OCI-LY1 (cell line): ENCODE measurements around the gene NGFR.
A peak's percentile ranks its signal among the peaks of the same experiment; 100 is the strongest.

Experiments
- H2AFZ ChIP-seq: fragments of 200-600 bp; sonication (generic), shearing (Covaris generic); 2 replicates; pipeline ENCODE4 v1.6.0; 2014; ENCODE audit warnings: antibody characterized with exemption, mild to moderate bottlenecking, low read length
- H3F3A ChIP-seq: fragments of 200-600 bp; sonication (generic), shearing (Covaris generic); 2 replicates; pipeline ENCODE4 v1.6.0; 2014; ENCODE audit warnings: mild to moderate bottlenecking, antibody characterized with exemption, low read length, moderate library complexity; ENCODE audit not compliant: insufficient read depth
- H3K27ac ChIP-seq: fragments of 200-600 bp; sonication (generic); 2 replicates; pipeline ENCODE4 v1.5.1; 2014; ENCODE audit warnings: low read length, mixed run types, mild to moderate bottlenecking, low read depth; ENCODE audit not compliant: poor library complexity, severe bottlenecking
- H3K27me3 ChIP-seq: fragments of 200-600 bp; sonication (generic); 2 replicates; pipeline ENCODE4 v1.6.0; 2014; ENCODE audit warnings: antibody characterized with exemption, mild to moderate bottlenecking, low read length, moderate library complexity; ENCODE audit not compliant: insufficient read depth
- H3K36me3 ChIP-seq: fragments of 200-600 bp; sonication (generic); 2 replicates; pipeline ENCODE4 v1.6.1; 2014; ENCODE audit warnings: mild to moderate bottlenecking, antibody characterized with exemption, low read length, moderate library complexity, mixed read lengths; ENCODE audit not compliant: insufficient read depth
- H3K4me1 ChIP-seq: fragments of 200-600 bp; sonication (generic); 2 replicates; pipeline ENCODE4 v1.5.1; 2014; ENCODE audit warnings: mild to moderate bottlenecking, low read length, moderate library complexity; ENCODE audit not compliant: insufficient read depth, severe bottlenecking
- H3K4me2 ChIP-seq: fragments of 200-600 bp; sonication (generic), shearing (Covaris generic); 2 replicates; pipeline ENCODE4 v1.6.1; 2014; ENCODE audit warnings: low read length
- H3K4me3 ChIP-seq: fragments of 200-600 bp; sonication (generic); 2 replicates; pipeline ENCODE4 v1.5.1; 2014; ENCODE audit warnings: low read length, low read depth, mild to moderate bottlenecking, mixed read lengths; ENCODE audit not compliant: poor library complexity, severe bottlenecking
- H3K79me2 ChIP-seq: fragments of 200-600 bp; shearing (Covaris generic); 2 replicates; pipeline ENCODE4 v1.6.1; 2016; ENCODE audit warnings: mixed run types, low read length, mixed read lengths; ENCODE audit not compliant: insufficient read depth
- H3K9ac ChIP-seq: fragments of 200-600 bp; sonication (generic), shearing (Covaris generic); 2 replicates; pipeline ENCODE4 v1.6.1; 2014; ENCODE audit warnings: mild to moderate bottlenecking, low read length, mixed read lengths
- H3K9me2 ChIP-seq: fragments of 200-600 bp; sonication (generic), shearing (Covaris generic); 2 replicates; pipeline ENCODE4 v1.6.1; 2014; ENCODE audit warnings: low read depth, mild to moderate bottlenecking, low read length, mixed read lengths
- H3K9me3 ChIP-seq: fragments of 200-600 bp; shearing (Covaris generic); 2 replicates; pipeline ENCODE4 v1.6.1; 2014; ENCODE audit warnings: low read length, mixed read lengths
- H4K20me1 ChIP-seq: fragments of 200-600 bp; sonication (generic), shearing (Covaris generic); 2 replicates; pipeline ENCODE4 v1.6.0; 2016; ENCODE audit warnings: mild to moderate bottlenecking, low read length; ENCODE audit not compliant: insufficient read depth
- EZH2 ChIP-seq: fragments of 200-600 bp; sonication (generic), shearing (Covaris generic); IDR thresholded peaks from 2 replicates; pipeline ENCODE4 v1.8.0; 2017; ENCODE audit warnings: borderline replicate concordance, mixed run types, mild to moderate bottlenecking, antibody characterized with exemption, low read length, moderate library complexity, mixed read lengths
- TF ChIP-seq, protein P1 (sequence below): fragments of 200-600 bp; sonication (generic), shearing (Covaris generic); IDR thresholded peaks from 2 replicates; pipeline ENCODE4 v1.5.1; 2017; ENCODE audit warnings: mild to moderate bottlenecking, antibody characterized with exemption, low read length, moderate library complexity, mixed read lengths

NGFR gene

DNA sequence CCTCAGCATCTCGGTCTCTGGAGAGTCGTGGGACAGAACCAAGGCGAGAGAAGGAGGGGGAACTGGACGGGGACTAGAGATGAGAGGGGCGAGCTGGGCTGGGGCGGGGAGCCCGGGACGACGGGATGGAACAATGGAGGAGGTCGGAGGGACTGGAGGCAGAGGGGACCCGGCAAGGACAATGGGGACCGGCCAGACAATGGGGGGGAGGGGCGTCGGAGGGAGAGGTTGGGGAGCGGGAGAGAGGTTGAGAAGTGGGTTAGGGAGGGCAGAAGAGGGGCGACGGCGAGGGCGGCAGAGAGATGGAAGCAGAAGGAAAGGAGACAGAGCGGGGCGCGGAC is 719 bp downstream of the NGFR start:
- H3K79me2 ChIP-seq, result no peaks in the 10 kb centered on the region
- peaks cover 22% of the 10 kb centered on the region for H3K4me1 ChIP-seq
- peak overlapping the region; percentile 68 for H3K4me3 ChIP-seq
- H2AFZ ChIP-seq, result no peak overlapping the region
- peaks cover 14% of the 10 kb centered on the region for H3K27me3 ChIP-seq
- H3K27ac ChIP-seq, result no peak overlapping the region
- H3F3A ChIP-seq, result no peaks in the 10 kb centered on the region
- no peak overlapping the region; the same call in 1 of the 2 replicates for H3K9ac ChIP-seq
- peak overlapping the region; percentile 96 for H3K4me2 ChIP-seq
- TF ChIP-seq EZH2, result no peak
- TF ChIP-seq, protein P1, sequence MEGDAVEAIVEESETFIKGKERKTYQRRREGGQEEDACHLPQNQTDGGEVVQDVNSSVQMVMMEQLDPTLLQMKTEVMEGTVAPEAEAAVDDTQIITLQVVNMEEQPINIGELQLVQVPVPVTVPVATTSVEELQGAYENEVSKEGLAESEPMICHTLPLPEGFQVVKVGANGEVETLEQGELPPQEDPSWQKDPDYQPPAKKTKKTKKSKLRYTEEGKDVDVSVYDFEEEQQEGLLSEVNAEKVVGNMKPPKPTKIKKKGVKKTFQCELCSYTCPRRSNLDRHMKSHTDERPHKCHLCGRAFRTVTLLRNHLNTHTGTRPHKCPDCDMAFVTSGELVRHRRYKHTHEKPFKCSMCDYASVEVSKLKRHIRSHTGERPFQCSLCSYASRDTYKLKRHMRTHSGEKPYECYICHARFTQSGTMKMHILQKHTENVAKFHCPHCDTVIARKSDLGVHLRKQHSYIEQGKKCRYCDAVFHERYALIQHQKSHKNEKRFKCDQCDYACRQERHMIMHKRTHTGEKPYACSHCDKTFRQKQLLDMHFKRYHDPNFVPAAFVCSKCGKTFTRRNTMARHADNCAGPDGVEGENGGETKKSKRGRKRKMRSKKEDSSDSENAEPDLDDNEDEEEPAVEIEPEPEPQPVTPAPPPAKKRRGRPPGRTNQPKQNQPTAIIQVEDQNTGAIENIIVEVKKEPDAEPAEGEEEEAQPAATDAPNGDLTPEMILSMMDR, result no peak
- no peaks in the 10 kb centered on the region for H3K9me3 ChIP-seq
- H4K20me1 ChIP-seq, result no peaks in the 10 kb centered on the region
- H3K9me2 ChIP-seq, result no peaks in the 10 kb centered on the region
- H3K36me3 ChIP-seq, result no peaks in the 10 kb centered on the region

GRCh38 chr17:49496183-49496866 is 1.2 kb downstream of the NGFR start:
- peaks cover 22% of the 10 kb centered on the region for H3K4me1 ChIP-seq
- no peaks in the 10 kb centered on the region for H3F3A ChIP-seq
- peaks cover 14% of the 10 kb centered on the region for H3K27me3 ChIP-seq
- TF ChIP-seq, protein P1, result peak; percentile 73
- TF ChIP-seq EZH2, result no peak
- H3K4me2 ChIP-seq, result peak overlapping the region; percentile 96
- H3K9ac ChIP-seq, result no peak overlapping the region
- H3K9me2 ChIP-seq, result no peaks in the 10 kb centered on the region
- H3K9me3 ChIP-seq, result no peaks in the 10 kb centered on the region
- H3K4me3 ChIP-seq, result peak overlapping the region; percentile 68
- no peaks in the 10 kb centered on the region for H4K20me1 ChIP-seq
- H3K27ac ChIP-seq, result no peak overlapping the region
- no peaks in the 10 kb centered on the region for H3K79me2 ChIP-seq
- no peak overlapping the region for H2AFZ ChIP-seq
- H3K36me3 ChIP-seq, result no peaks in the 10 kb centered on the region

DNA sequence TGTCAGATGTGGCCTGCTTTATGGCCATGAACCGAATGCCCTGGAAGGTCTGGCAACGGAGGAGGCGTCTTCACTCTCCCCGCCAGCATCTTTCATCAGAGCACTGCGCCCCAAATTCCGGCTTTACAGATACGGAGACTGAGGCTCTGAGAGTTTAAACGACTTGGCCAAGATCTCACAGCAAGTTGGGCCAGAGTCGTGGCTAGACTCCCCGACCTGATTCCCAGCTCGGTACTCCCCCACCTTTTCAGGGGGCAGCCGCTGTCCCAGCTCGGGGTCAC is 1.7 kb downstream of the NGFR start:
- H2AFZ ChIP-seq, result no peak overlapping the region
- no peaks in the 10 kb centered on the region for H3K36me3 ChIP-seq
- peak overlapping the region; percentile 68 for H3K4me3 ChIP-seq
- peaks cover 22% of the 10 kb centered on the region for H3K4me1 ChIP-seq
- no peaks in the 10 kb centered on the region for H4K20me1 ChIP-seq
- H3K27me3 ChIP-seq, result peaks cover 14% of the 10 kb centered on the region
- H3K9ac ChIP-seq, result no peak overlapping the region
- no peaks in the 10 kb centered on the region for H3K9me2 ChIP-seq
- TF ChIP-seq EZH2, result no peak
- TF ChIP-seq, protein P1, result no peak
- no peaks in the 10 kb centered on the region for H3K79me2 ChIP-seq
- no peak overlapping the region for H3K27ac ChIP-seq
- H3F3A ChIP-seq, result no peaks in the 10 kb centered on the region
- H3K9me3 ChIP-seq, result no peaks in the 10 kb centered on the region
- H3K4me2 ChIP-seq, result peak overlapping the region; percentile 96
